ENCODE measurements around the gene PLXNA4.

- TF ChIP-seq TAF1 (IDR thresholded peaks at IDR 0.05; ENCODE audit: borderline replicate concordance, low read depth, low read length), result no peak
- TF ChIP-seq POLR2AphosphoS5 (IDR thresholded peaks at IDR 0.05; ENCODE audit: low read depth, low read length), result no peak
These were observed 72.2 kb downstream of the PLXNA4 start for GRCh38 chr7:132504071-132504470.

Data from GM12892 (cell line).